Endothelial cell of umbilical vein (primary cell): ENCODE data around the gene SYNE3. TPM values are rescaled to one million over a fixed set of nuclear protein-coding genes. Genes with fewer than 3 reads are reported as not detected.
A peak's percentile ranks its signal among the peaks of the same experiment; 100 is the strongest.

ENCODE experiments used
- BruUV-seq: library from RNA; stranded (reverse); fragments of 400-500 nt; replicated peaks from 2 replicates; lab custom pipeline; 2021; lab: Mats Ljungman, UMichigan
- CTCF ChIA-PET: fragments of 300-600, 350-600 bp; sonication (Branson Sonifier 250); formaldehyde crosslinking; loops from one replicate; lab custom pipeline; 2021; ENCODE audit warnings: antibody characterized with exemption, inconsistent platforms; lab: Charles Lee
- POLR2A ChIA-PET: fragments of 300-600, 350-600 bp; sonication (Branson Sonifier 250); formaldehyde crosslinking; loops from one replicate; lab custom pipeline; 2021; ENCODE audit warnings: antibody characterized with exemption, inconsistent platforms; lab: Charles Lee
- DNase-seq: peaks from one replicate; pipeline ENCODE4 v3.0.0-alpha.2; 2011; ENCODE audit warnings: low read depth, low spot score
- FAIRE-seq: peaks from 2 replicates; lab custom pipeline; 2011; peaks lifted over from hg19 to GRCh38; lab: Jason Lieb, UNC
- H2AFZ ChIP-seq: 2 replicates; pipeline ENCODE4 v1.6.0; 2012; ENCODE audit warnings: low read depth, low read length, control low read depth, inconsistent platforms
- H3K27ac ChIP-seq: 2 replicates; pipeline ENCODE4 v1.5.1; 2011; ENCODE audit warnings: low read depth, mild to moderate bottlenecking, control low read depth, low read length, moderate library complexity; ENCODE audit not compliant: insufficient read depth
- H3K27me3 ChIP-seq, 2 experiments: 2 replicates each; pipeline versions ENCODE4 v1.6.0 to v1.6.1; 2011; ENCODE audit warnings: low read length in 2 of 2, mixed read lengths in 1 of 2; ENCODE audit not compliant: control insufficient read depth in 2 of 2, insufficient read depth in 2 of 2
- H3K36me3 ChIP-seq, 2 experiments: 2 replicates in 1 of 2; 3 replicates in 1 of 2; pipeline ENCODE4 v1.5.1; 2011; ENCODE audit warnings: low read length in 2 of 2, mild to moderate bottlenecking in 1 of 2, moderate library complexity in 1 of 2; ENCODE audit not compliant: control insufficient read depth in 2 of 2, insufficient read depth in 2 of 2; ENCODE audit errors: extremely low read depth in 1 of 2
- H3K4me1 ChIP-seq: 3 replicates; pipeline ENCODE4 v1.5.1; 2011; ENCODE audit warnings: mild to moderate bottlenecking, low read length; ENCODE audit not compliant: control insufficient read depth, insufficient read depth; ENCODE audit errors: extremely low read depth
- H3K4me2 ChIP-seq: 2 replicates; pipeline ENCODE4 v1.6.1; 2011; ENCODE audit warnings: low read length, control low read depth, mixed read lengths; ENCODE audit not compliant: insufficient read depth
- H3K4me3 ChIP-seq, 3 experiments: fragments of 200-600 bp in 1 of 3; sonication (generic), shearing (Covaris generic) in 1 of 3; replicated peaks in 1 of 3; 2 replicates each; pipeline ENCODE4 v1.5.1; 2011 to 2016; ENCODE audit warnings: control low read depth in 3 of 3, low read length in 3 of 3, mild to moderate bottlenecking in 2 of 3, inconsistent platforms in 1 of 3, low read depth in 1 of 3, moderate library complexity in 1 of 3; ENCODE audit not compliant: insufficient read depth in 1 of 3
- H3K79me2 ChIP-seq: 2 replicates; pipeline ENCODE4 v1.6.0; 2012; ENCODE audit warnings: low read length, inconsistent platforms; ENCODE audit not compliant: control insufficient read depth, insufficient read depth
- H3K9ac ChIP-seq: replicated peaks from 2 replicates; pipeline ENCODE3; 2011; ENCODE audit warnings: low read length, control low read depth; ENCODE audit not compliant: insufficient read depth; ENCODE audit errors: extremely low read depth
- H3K9me1 ChIP-seq: replicated peaks from 3 replicates; pipeline ENCODE4 v1.6.0; 2011; ENCODE audit warnings: mild to moderate bottlenecking, low read length; ENCODE audit not compliant: control insufficient read depth, insufficient read depth; ENCODE audit errors: extremely low read depth
- H3K9me3 ChIP-seq: replicated peaks from 2 replicates; pipeline ENCODE4 v1.5.1; 2012; ENCODE audit warnings: low read length, inconsistent platforms; ENCODE audit not compliant: control insufficient read depth, insufficient read depth
- H4K20me1 ChIP-seq: replicated peaks from 2 replicates; pipeline ENCODE3; 2011; ENCODE audit warnings: mild to moderate bottlenecking, low read length; ENCODE audit not compliant: control insufficient read depth, insufficient read depth; ENCODE audit errors: extremely low read depth
- CTCF ChIP-seq, 2 donors: IDR thresholded peaks; 1 replicate in 1 of 2; 2 replicates in 1 of 2; pipeline ENCODE4 v1.5.1; 2011; ENCODE audit warnings: low read length in 2 of 2, mild to moderate bottlenecking in 2 of 2, moderate library complexity in 2 of 2, control low read depth in 1 of 2, inconsistent platforms in 1 of 2, low read depth in 1 of 2; ENCODE audit not compliant: insufficient read depth in 1 of 2; ENCODE audit errors: extremely low read depth in 1 of 2
- EZH2 ChIP-seq: IDR thresholded peaks from 2 replicates; pipeline ENCODE4 v1.6.1; 2012; ENCODE audit warnings: borderline replicate concordance, low read depth, mild to moderate bottlenecking, moderate library complexity, low read length, inconsistent platforms; ENCODE audit not compliant: severe bottlenecking
- FOS ChIP-seq: IDR thresholded peaks from 2 replicates; pipeline ENCODE4 v1.6.1; 2011; ENCODE audit warnings: mild to moderate bottlenecking, low read length, moderate library complexity, borderline replicate concordance; ENCODE audit not compliant: insufficient read depth
- GATA2 ChIP-seq: IDR thresholded peaks from 2 replicates; pipeline ENCODE4 v1.7.0; 2011; ENCODE audit warnings: low read depth, mild to moderate bottlenecking, moderate library complexity, mixed read lengths, low read length; ENCODE audit not compliant: insufficient read length, insufficient read depth
- JUN ChIP-seq: IDR thresholded peaks from 2 replicates; pipeline ENCODE4 v1.6.1; 2011; ENCODE audit warnings: borderline replicate concordance, low read depth; ENCODE audit not compliant: insufficient read length, insufficient read depth
- MAX ChIP-seq: IDR thresholded peaks from 2 replicates; pipeline ENCODE4 v1.6.1; 2011; ENCODE audit not compliant: insufficient read depth, insufficient read length
- MYC ChIP-seq: IDR thresholded peaks from one replicate; pipeline ENCODE4 v1.6.1; 2011; ENCODE audit warnings: mild to moderate bottlenecking, low read depth, low read length
- POLR2A ChIP-seq: IDR thresholded peaks from 2 replicates; pipeline ENCODE4 v1.6.1; 2012; ENCODE audit warnings: low read depth, mild to moderate bottlenecking, control low read depth, low read length
- POLR2AphosphoS5 ChIP-seq: IDR thresholded peaks from 2 replicates; pipeline ENCODE4 v1.6.1; 2012; ENCODE audit warnings: low read depth, mild to moderate bottlenecking, control low read depth, low read length, moderate library complexity; ENCODE audit not compliant: insufficient read depth
- dilution Hi-C: fragments of 300-500 bp; cut with MboI; formaldehyde crosslinking; loops from one replicate; pipeline ENCODE4 v1.15.0; 2019; ENCODE audit warnings: low sequenced_read_pairs; ENCODE audit not compliant: extremely low pct_ligation_motif_present
- intact Hi-C: fragments of 100-400 bp; cut with micrococcal nuclease; formaldehyde crosslinking; loops from one replicate; pipeline ENCODE4 v1.10.0; 2022
- polyA plus RNA-seq, 4 experiments: library from polyadenylated mRNA; depleted of rRNA in 3 of 4; stranded (reverse) in 3 of 4; unstranded in 1 of 4; fragments of >200 nt; gene quantifications; 2 replicates each; pipeline versions ENCODE4 v1.2.1 to v1.2.3, GENCODE V29; 2011 to 2012; ENCODE audit warnings: missing spikeins in 1 of 4
- total RNA-seq: library from RNA; stranded (reverse); gene quantifications from 2 replicates; pipeline ENCODE4 v1.2.3, GENCODE V29; 2021

SYNE3 gene
- total and polyA plus RNA-seq, 2 donors (not counting 3 experiments of a cell fraction or from before 2014, with no cell fraction given), result 3.0 to 18.8 TPM

- no peak overlapping the region for H3K4me3 ChIP-seq
- H4K20me1 ChIP-seq, result no peaks in the 10 kb centered on the region
- FAIRE-seq (peak; percentile 98), DNase-seq (peak; percentile 98)
- H3K79me2 ChIP-seq, result peaks cover 2% of the 10 kb centered on the region
- BruUV-seq, result no TSS peak
- H3K27me3 ChIP-seq, result no peaks in the 10 kb centered on the region
- peak overlapping the region; percentile 18 for H3K27ac ChIP-seq
- TF ChIP-seq JUN, result peak; percentile 95
- TF ChIP-seq EZH2, result no peak
- TF ChIP-seq FOS, result peak; percentile 99
- no peak for TF ChIP-seq POLR2A
- no peak for TF ChIP-seq GATA2
- no peak for TF ChIP-seq MYC
- no peak for TF ChIP-seq MAX
- TF ChIP-seq CTCF (IDR thresholded peaks at IDR 0.05; ENCODE audit: extremely low read depth in 1 of 2, insufficient read depth in 1 of 2, low read depth in 1 of 2, low read length in 2 of 2), result no peak
- peak; percentile 82 for TF ChIP-seq POLR2AphosphoS5
- H3K4me2 ChIP-seq, result peak overlapping the region; percentile 10
- ChIA-PET CTCF (interaction anchor here (0.6 to 2.6 kb wide), 16 partner anchors 9 to 77 kb away, joined by 3 to 20 read pairs (median 6); partner anchors contain the start of gene SYNE3), POLR2A (interaction anchor here (0.8 to 1.2 kb wide), 4 partner anchors 13 to 64 kb away, joined by 3 to 4 read pairs (median 4); no protein-coding TSS in a partner anchor)
- dilution Hi-C loops, result no loop called here
- intact Hi-C loops, result loop anchor here (1.0 kb wide), 6 partner anchors 12 to 51 kb away; no protein-coding TSS in a partner anchor
- no peaks in the 10 kb centered on the region for H3K9me1 ChIP-seq
- no peak overlapping the region for H3K9ac ChIP-seq
- peaks cover 13% of the 10 kb centered on the region for H3K4me1 ChIP-seq
- no peaks in the 10 kb centered on the region for H3K36me3 ChIP-seq
- no peaks in the 10 kb centered on the region for H3K9me3 ChIP-seq
- no peak overlapping the region for H2AFZ ChIP-seq
Observed at GRCh38 chr14:95483309-95484165, 32.9 kb downstream of the SYNE3 start.
